ENCODE data around the gene AIG1.
"Not testable (repeated sequence)": the region's sequence is repeated elsewhere in the genome, so short reads cannot be mapped to it uniquely, and the experiment has no call there.

AIG1 gene

GRCh38 chr6:143164565-143165105 lies 103.9 kb downstream of the AIG1 start:
- no peak for DNase-seq (ENCODE audit: low read depth in 2 of 2)

GRCh38 chr6:143165315-143165855 lies 104.7 kb downstream of the AIG1 start:
- no peak for DNase-seq (ENCODE audit: low read depth in 2 of 2)

GRCh38 chr6:143166247-143166695 lies 105.6 kb downstream of the AIG1 start:
- DNase-seq (ENCODE audit: low read depth in 2 of 2) = no peak

- no peak for DNase-seq (ENCODE audit: low read depth in 2 of 2)
Measured at GRCh38 chr6:143167224-143167623, 106.5 kb downstream of the AIG1 start.

GRCh38 chr6:143168396-143168816 lies 107.7 kb downstream of the AIG1 start:
- DNase-seq (ENCODE audit: low read depth in 2 of 2) = not testable (repeated sequence)

- no peak for DNase-seq (ENCODE audit: low read depth in 2 of 2)
Measured at GRCh38 chr6:143169440-143169839, 108.8 kb downstream of the AIG1 start.

GRCh38 chr6:143174516-143174915 lies 113.8 kb downstream of the AIG1 start:
- DNase-seq (ENCODE audit: low read depth in 2 of 2) = no peak

GRCh38 chr6:143174951-143175350 lies 114.3 kb downstream of the AIG1 start:
- DNase-seq (ENCODE audit: low read depth in 2 of 2) = no peak

- DNase-seq (ENCODE audit: low read depth in 2 of 2) = no peak
Measured at GRCh38 chr6:143176090-143177021, 115.7 kb downstream of the AIG1 start.

GRCh38 chr6:143177706-143178105 lies 117.0 kb downstream of the AIG1 start:
- DNase-seq (ENCODE audit: low read depth in 2 of 2) = no peak

GRCh38 chr6:143179096-143179495 lies 118.4 kb downstream of the AIG1 start:
- DNase-seq (ENCODE audit: low read depth in 2 of 2) = no peak

- DNase-seq (ENCODE audit: low read depth in 2 of 2) = no peak
Measured at GRCh38 chr6:143179901-143180612, 119.4 kb downstream of the AIG1 start.

- no peak for DNase-seq (ENCODE audit: low read depth in 2 of 2)
Measured at GRCh38 chr6:143180826-143181225, 120.1 kb downstream of the AIG1 start.

GRCh38 chr6:143183666-143184065 lies 123.0 kb downstream of the AIG1 start:
- DNase-seq (ENCODE audit: low read depth in 2 of 2) = no peak

- DNase-seq (ENCODE audit: low read depth in 2 of 2) = no peak
Measured at GRCh38 chr6:143185288-143185687, 124.6 kb downstream of the AIG1 start.

- DNase-seq (ENCODE audit: low read depth in 2 of 2) = no peak
Measured at GRCh38 chr6:143187238-143187923, 126.7 kb downstream of the AIG1 start.

- no peak for DNase-seq (ENCODE audit: low read depth in 2 of 2)
Measured at GRCh38 chr6:143188292-143188691, 127.6 kb downstream of the AIG1 start.

GRCh38 chr6:143191361-143191760 lies 130.7 kb downstream of the AIG1 start:
- DNase-seq (ENCODE audit: low read depth in 2 of 2) = no peak

- no peak for DNase-seq (ENCODE audit: low read depth in 2 of 2)
Measured at GRCh38 chr6:143192766-143193165, 132.1 kb downstream of the AIG1 start.

- no peak for DNase-seq (ENCODE audit: low read depth in 2 of 2)
Measured at GRCh38 chr6:143193571-143194094, 132.9 kb downstream of the AIG1 start.

GRCh38 chr6:143194095-143194589 lies 133.5 kb downstream of the AIG1 start:
- DNase-seq (ENCODE audit: low read depth in 2 of 2) = no peak
